ENCODE data around the gene ZFYVE21.

Gene ZFYVE21

GRCh38 chr14:103700753-103701490 lies 14.7 kb upstream of the ZFYVE21 start:
- Histone ChIP-seq H3K4me3 (ENCODE audit: low read length in 2 of 2) (no peak overlapping the region), H4K91ac (ENCODE audit: low read depth, low read length, poor library complexity) (no peak overlapping the region), H2BK120ac (ENCODE audit: low read depth, low read length) (no peak overlapping the region), H2AFZ (ENCODE audit: low read length) (no peak overlapping the region), H2BK15ac (ENCODE audit: low read length) (no peak overlapping the region), H3K27ac (replicated peaks; ENCODE audit: low read length) (no peak overlapping the region), H2AK5ac (ENCODE audit: low read depth, low read length) (no peak overlapping the region), H3K27me3 (ENCODE audit: control insufficient read depth in 3 of 3, insufficient read depth in 3 of 3, low read depth in 1 of 3, low read length in 3 of 3) (no peaks in the 10 kb centered on the region), H3K9ac (ENCODE audit: low read depth, low read length, poor library complexity) (peak overlapping the region; percentile 34), H3K9me3 (replicated peaks in 1 of 2; ENCODE audit: control insufficient read depth in 2 of 2, insufficient read depth in 1 of 2, low read depth in 1 of 2, low read length in 2 of 2) (no peaks in the 10 kb centered on the region), H3K14ac (ENCODE audit: low read length) (peak overlapping the region; percentile 82), H3K18ac (ENCODE audit: low read length) (no peak overlapping the region), H3K4me1 (ENCODE audit: control insufficient read depth in 2 of 2, insufficient read depth in 1 of 2, low read depth in 1 of 2, low read length in 2 of 2) (peaks cover 0 to 34% of the 10 kb centered on the region in 2 donors), H3K4ac (ENCODE audit: low read length) (no peak overlapping the region), H2BK12ac (ENCODE audit: low read length) (no peak overlapping the region), H3K36me3 (replicated peaks in 1 of 2; ENCODE audit: control insufficient read depth in 2 of 2, insufficient read depth in 2 of 2, low read length in 2 of 2) (peaks cover 58 to 96% of the 10 kb centered on the region in 2 donors), H3K23ac (ENCODE audit: low read depth, low read length, poor library complexity) (peak overlapping the region; percentile 18), H4K8ac (ENCODE audit: low read depth, low read length) (no peak overlapping the region), H3K4me2 (ENCODE audit: insufficient read depth, low read length, poor library complexity, severe bottlenecking) (no peak overlapping the region), H3K79me1 (ENCODE audit: low read depth, low read length) (peaks cover 10% of the 10 kb centered on the region), H2BK5ac (ENCODE audit: low read length) (no peak overlapping the region)
- no CpG with 5 or more reads among the region's 21 CpGs for WGBS, 2 donors (ENCODE audit: extremely low coverage in 2 of 2, insufficient read length in 2 of 2, insufficient replicate concordance in 1 of 2)
- DNase-seq (ENCODE audit: low spot score): no peak

DNA sequence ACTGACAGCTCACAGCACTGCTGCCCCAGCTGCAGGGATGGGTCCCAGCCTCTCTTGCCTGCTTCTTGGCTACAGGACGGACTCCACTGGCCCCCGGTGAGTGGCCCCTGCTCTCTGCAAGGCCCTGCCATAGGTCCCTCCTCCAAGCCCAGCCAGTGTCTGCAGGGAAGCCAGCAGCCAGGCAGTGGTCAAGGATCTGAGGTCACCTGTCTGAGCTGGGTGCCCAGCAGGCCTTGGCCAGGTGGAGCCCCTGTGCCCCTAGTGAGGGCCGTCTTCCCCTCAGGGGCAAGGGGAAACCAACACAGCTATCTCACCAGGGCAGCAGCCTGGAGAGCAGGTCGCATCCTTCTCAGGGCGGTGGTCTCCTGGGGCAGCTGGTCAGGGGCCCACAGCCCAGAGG lies 13.5 kb upstream of the ZFYVE21 start:
- H3K9ac ChIP-seq (ENCODE audit: low read depth, low read length, poor library complexity): no peak overlapping the region
- no peak overlapping the region for H3K4ac ChIP-seq (ENCODE audit: low read length)
- no peaks in the 10 kb centered on the region for H3K27me3 ChIP-seq (ENCODE audit: control insufficient read depth in 3 of 3, insufficient read depth in 3 of 3, low read depth in 1 of 3, low read length in 3 of 3)
- H4K91ac ChIP-seq (ENCODE audit: low read depth, low read length, poor library complexity): no peak overlapping the region
- H3K18ac ChIP-seq (ENCODE audit: low read length): no peak overlapping the region
- H3K4me3 ChIP-seq (ENCODE audit: low read length in 2 of 2): no peak overlapping the region
- H2AK5ac ChIP-seq (ENCODE audit: low read depth, low read length): no peak overlapping the region
- H3K9me3 ChIP-seq (replicated peaks in 1 of 2; ENCODE audit: control insufficient read depth in 2 of 2, insufficient read depth in 1 of 2, low read depth in 1 of 2, low read length in 2 of 2): no peaks in the 10 kb centered on the region
- WGBS, 2 donors (ENCODE audit: extremely low coverage in 2 of 2, insufficient read length in 2 of 2, insufficient replicate concordance in 1 of 2): no CpG with 5 or more reads among the region's 5 CpGs
- no peak for DNase-seq (ENCODE audit: low spot score)
- no peak overlapping the region for H2BK5ac ChIP-seq (ENCODE audit: low read length)
- H2BK120ac ChIP-seq (ENCODE audit: low read depth, low read length): no peak overlapping the region
- no peak overlapping the region for H2AFZ ChIP-seq (ENCODE audit: low read length)
- peaks cover 62 to 96% of the 10 kb centered on the region in 2 donors for H3K36me3 ChIP-seq (replicated peaks in 1 of 2; ENCODE audit: control insufficient read depth in 2 of 2, insufficient read depth in 2 of 2, low read length in 2 of 2)
- H3K4me2 ChIP-seq (ENCODE audit: insufficient read depth, low read length, poor library complexity, severe bottlenecking): no peak overlapping the region
- H2BK15ac ChIP-seq (ENCODE audit: low read length): no peak overlapping the region
- no peak overlapping the region for H3K27ac ChIP-seq (replicated peaks; ENCODE audit: low read length)
- H4K8ac ChIP-seq (ENCODE audit: low read depth, low read length): no peak overlapping the region
- no peak overlapping the region for H3K23ac ChIP-seq (ENCODE audit: low read depth, low read length, poor library complexity)
- no peak overlapping the region for H2BK12ac ChIP-seq (ENCODE audit: low read length)
- H3K4me1 ChIP-seq (ENCODE audit: control insufficient read depth in 2 of 2, insufficient read depth in 1 of 2, low read depth in 1 of 2, low read length in 2 of 2): peaks cover 0 to 29% of the 10 kb centered on the region in 2 donors
- H3K14ac ChIP-seq (ENCODE audit: low read length): no peak overlapping the region
- peaks cover 10% of the 10 kb centered on the region for H3K79me1 ChIP-seq (ENCODE audit: low read depth, low read length)

GRCh38 chr14:103702497-103703432 lies 12.8 kb upstream of the ZFYVE21 start:
- no peak overlapping the region for H2AFZ ChIP-seq (ENCODE audit: low read length)
- H3K23ac ChIP-seq (ENCODE audit: low read depth, low read length, poor library complexity): peak overlapping the region; percentile 22
- H2BK120ac ChIP-seq (ENCODE audit: low read depth, low read length): no peak overlapping the region
- peak overlapping the region; percentile 45 for H3K9ac ChIP-seq (ENCODE audit: low read depth, low read length, poor library complexity)
- H3K36me3 ChIP-seq (replicated peaks in 1 of 2; ENCODE audit: control insufficient read depth in 2 of 2, insufficient read depth in 2 of 2, low read length in 2 of 2): peaks cover 65 to 96% of the 10 kb centered on the region in 2 donors
- H2BK15ac ChIP-seq (ENCODE audit: low read length): no peak overlapping the region
- DNase-seq (ENCODE audit: low spot score): no peak
- no peaks in the 10 kb centered on the region for H3K27me3 ChIP-seq (ENCODE audit: control insufficient read depth in 3 of 3, insufficient read depth in 3 of 3, low read depth in 1 of 3, low read length in 3 of 3)
- H3K79me1 ChIP-seq (ENCODE audit: low read depth, low read length): peaks cover 7% of the 10 kb centered on the region
- H4K8ac ChIP-seq (ENCODE audit: low read depth, low read length): no peak overlapping the region
- no peak overlapping the region for H3K4me2 ChIP-seq (ENCODE audit: insufficient read depth, low read length, poor library complexity, severe bottlenecking)
- H2BK5ac ChIP-seq (ENCODE audit: low read length): no peak overlapping the region
- H2AK5ac ChIP-seq (ENCODE audit: low read depth, low read length): no peak overlapping the region
- H3K4me3 ChIP-seq (ENCODE audit: low read length in 2 of 2): no peak overlapping the region
- no peak overlapping the region for H4K91ac ChIP-seq (ENCODE audit: low read depth, low read length, poor library complexity)
- no peak overlapping the region for H2BK12ac ChIP-seq (ENCODE audit: low read length)
- no peak overlapping the region for H3K18ac ChIP-seq (ENCODE audit: low read length)
- H3K4me1 ChIP-seq (ENCODE audit: control insufficient read depth in 2 of 2, insufficient read depth in 1 of 2, low read depth in 1 of 2, low read length in 2 of 2): peaks cover 0 to 29% of the 10 kb centered on the region in 2 donors
- H3K9me3 ChIP-seq (replicated peaks in 1 of 2; ENCODE audit: control insufficient read depth in 2 of 2, insufficient read depth in 1 of 2, low read depth in 1 of 2, low read length in 2 of 2): no peaks in the 10 kb centered on the region
- no peak overlapping the region for H3K27ac ChIP-seq (replicated peaks; ENCODE audit: low read length)
- WGBS, 2 donors (ENCODE audit: extremely low coverage in 2 of 2, insufficient read length in 2 of 2, insufficient replicate concordance in 1 of 2): no CpG with 5 or more reads among the region's 29 CpGs
- no peak overlapping the region for H3K4ac ChIP-seq (ENCODE audit: low read length)
- no peak overlapping the region for H3K14ac ChIP-seq (ENCODE audit: low read length)
